ENCODE results near the gene TMEM150A. TPM values are rescaled to one million over a fixed set of nuclear protein-coding genes. Genes with fewer than 3 reads are reported as not detected.

The TMEM150A gene
- total and polyA plus RNA-seq, 9 donors, result 7.7 to 11.7 (median 9.2) TPM

DNA sequence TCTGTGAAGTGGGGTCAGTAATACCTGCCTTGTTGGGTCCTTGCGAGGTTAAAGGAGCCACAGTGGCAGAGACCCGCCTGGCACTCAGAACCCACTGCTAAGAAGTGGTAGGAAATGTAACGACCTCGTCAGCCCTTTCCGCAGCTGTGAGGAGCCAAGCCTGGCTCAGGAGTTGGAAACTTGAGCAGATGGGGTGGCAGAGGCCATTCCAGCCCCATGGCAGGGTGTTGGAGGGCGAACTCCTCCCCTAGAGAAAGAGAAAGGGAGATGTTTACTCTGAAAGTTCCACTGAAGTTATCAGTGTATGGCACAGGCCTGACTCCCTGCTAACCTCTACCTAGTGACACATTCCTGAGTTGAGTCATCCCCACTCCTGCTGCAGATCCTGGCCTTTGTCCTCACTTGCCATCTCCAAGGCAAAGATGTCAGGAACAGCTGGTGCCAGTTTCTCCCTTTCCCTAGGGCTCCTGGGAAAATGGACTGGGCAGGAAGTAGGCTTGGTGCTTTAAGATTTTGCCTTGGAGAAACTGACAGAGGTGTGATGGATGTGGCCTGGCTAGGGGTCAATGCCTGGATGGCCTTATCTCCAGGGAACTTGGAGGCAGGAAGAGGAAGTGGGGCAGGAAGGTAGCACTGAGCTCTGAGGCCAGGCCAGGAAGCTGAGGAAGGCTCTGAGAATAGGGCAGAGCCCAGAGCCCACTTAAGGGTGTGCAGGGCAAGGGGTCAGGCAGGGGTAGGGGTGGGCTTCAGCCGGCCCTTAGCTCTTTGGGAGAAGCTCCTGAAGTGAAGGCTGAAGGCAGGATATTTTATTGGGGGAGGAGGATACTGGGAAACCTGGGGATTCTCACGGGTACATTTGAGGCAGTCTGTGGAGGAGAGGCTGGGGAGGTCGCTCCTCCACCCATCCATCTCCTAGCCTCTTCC, 17.4 kb downstream of the TMEM150A start:
- H3K4me1 ChIP-seq (ENCODE audit: control insufficient read depth, insufficient read depth, low read length), result peaks cover 43% of the 10 kb centered on the region

DNA sequence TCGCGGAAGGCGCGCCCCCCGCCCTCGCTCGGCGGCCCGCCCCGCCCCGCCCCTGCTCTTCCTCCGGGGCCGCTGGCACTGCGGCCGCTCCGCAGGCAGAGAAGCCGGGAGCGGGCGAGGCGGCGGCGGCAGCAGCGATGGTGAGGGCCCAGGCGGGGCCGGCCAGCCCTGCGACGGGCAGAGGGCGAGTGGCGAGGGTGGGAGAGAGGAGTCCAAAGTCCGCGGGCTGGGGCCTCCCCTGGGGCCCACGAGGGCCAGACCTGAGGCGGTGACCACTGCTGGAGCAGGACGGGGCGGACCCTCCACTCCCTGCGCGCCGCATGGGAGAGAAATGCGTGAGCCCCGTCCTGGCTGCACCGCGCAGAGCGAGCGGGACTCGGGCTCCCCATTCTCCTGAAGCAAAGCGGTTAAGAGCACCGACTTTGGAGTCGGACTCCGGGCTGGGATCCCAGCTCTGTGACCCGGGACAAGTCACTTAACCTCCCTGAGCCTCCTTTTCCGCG, 18.1 kb downstream of the TMEM150A start, which contains the start of gene VAMP5:
VAMP5 (plus strand) TSS at position 78 of the 503 bp plus-strand sequence; CDS start at position 138, 60 bp downstream.
- Histone ChIP-seq H3K9me3 (replicated peaks; ENCODE audit: control insufficient read depth, low read depth, low read length) (no peaks in the 10 kb centered on the region), H3K27me3 (ENCODE audit: control insufficient read depth, insufficient read depth, low read length) (no peaks in the 10 kb centered on the region), H3K4me3 (ENCODE audit: low read length) (peak within 1 kb of the TSS; percentile 51), H3K36me3 (ENCODE audit: control insufficient read depth, insufficient read depth, low read length) (no peaks in the 10 kb centered on the region), H3K27ac (ENCODE audit: low read length) (peak within 1 kb of the TSS; percentile 90), H3K4me1 (ENCODE audit: control insufficient read depth, insufficient read depth, low read length) (peaks cover 45% of the 10 kb centered on the region)
- WGBS (ENCODE audit: insufficient coverage), result 4% methylated on average over 47 of the region's 52 CpGs
- peak; percentile 59 for DNase-seq

More for the DNA sequence above, 17.4 kb downstream of the TMEM150A start:
- Histone ChIP-seq H3K4me3 (ENCODE audit: low read length) (peak overlapping the region; percentile 51), H3K9me3 (replicated peaks; ENCODE audit: control insufficient read depth, low read depth, low read length) (no peaks in the 10 kb centered on the region), H3K36me3 (ENCODE audit: control insufficient read depth, insufficient read depth, low read length) (no peaks in the 10 kb centered on the region), H3K27me3 (ENCODE audit: control insufficient read depth, insufficient read depth, low read length) (no peaks in the 10 kb centered on the region), H3K27ac (ENCODE audit: low read length) (peak overlapping the region; percentile 90)
- peak; percentile 54 for DNase-seq
- 55% methylated on average over 4 of the region's 9 CpGs for WGBS (ENCODE audit: insufficient coverage)

DNA sequence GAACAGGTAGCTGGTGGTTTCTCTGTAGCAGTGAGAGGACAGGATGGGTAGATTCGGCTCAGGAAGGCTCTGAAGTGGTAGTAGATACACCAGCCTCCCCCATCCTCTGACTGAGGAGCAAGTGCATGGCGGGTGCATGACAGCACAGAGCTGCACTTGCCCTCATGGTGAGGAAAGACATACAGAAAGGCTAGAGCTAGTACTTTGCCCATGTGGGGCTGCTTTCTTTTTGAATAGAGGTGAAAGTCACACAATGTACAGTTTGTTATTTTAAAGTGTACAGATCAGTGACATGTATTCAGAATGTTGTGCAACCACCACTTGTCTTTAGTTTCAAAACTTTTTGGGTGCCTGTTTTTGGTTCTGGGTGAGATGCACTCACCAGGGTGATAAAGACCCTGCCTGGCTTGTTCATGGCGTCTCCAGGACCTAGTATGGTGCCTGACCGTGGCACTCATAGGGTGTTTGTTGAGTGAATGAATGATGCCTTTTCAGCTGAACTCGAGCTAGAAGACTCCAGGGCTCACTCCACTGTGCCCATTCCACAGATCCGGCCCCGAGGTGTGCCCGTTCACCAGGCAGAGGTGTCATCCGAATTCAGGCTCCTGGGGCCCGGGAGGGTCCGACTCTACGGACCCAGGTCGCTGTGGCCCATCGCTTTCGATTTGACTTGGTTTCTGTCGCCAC, 18.7 kb downstream of the TMEM150A start:
- Histone ChIP-seq H3K9me3 (replicated peaks; ENCODE audit: control insufficient read depth, low read depth, low read length) (no peaks in the 10 kb centered on the region), H3K27me3 (ENCODE audit: control insufficient read depth, insufficient read depth, low read length) (no peaks in the 10 kb centered on the region), H3K27ac (ENCODE audit: low read length) (peak overlapping the region; percentile 60), H3K4me3 (ENCODE audit: low read length) (peak overlapping the region; percentile 51), H3K4me1 (ENCODE audit: control insufficient read depth, insufficient read depth, low read length) (peaks cover 47% of the 10 kb centered on the region), H3K36me3 (ENCODE audit: control insufficient read depth, insufficient read depth, low read length) (no peaks in the 10 kb centered on the region)
- no peak for DNase-seq
- WGBS (ENCODE audit: insufficient coverage), result 13% methylated on average over 12 of the region's 16 CpGs

DNA sequence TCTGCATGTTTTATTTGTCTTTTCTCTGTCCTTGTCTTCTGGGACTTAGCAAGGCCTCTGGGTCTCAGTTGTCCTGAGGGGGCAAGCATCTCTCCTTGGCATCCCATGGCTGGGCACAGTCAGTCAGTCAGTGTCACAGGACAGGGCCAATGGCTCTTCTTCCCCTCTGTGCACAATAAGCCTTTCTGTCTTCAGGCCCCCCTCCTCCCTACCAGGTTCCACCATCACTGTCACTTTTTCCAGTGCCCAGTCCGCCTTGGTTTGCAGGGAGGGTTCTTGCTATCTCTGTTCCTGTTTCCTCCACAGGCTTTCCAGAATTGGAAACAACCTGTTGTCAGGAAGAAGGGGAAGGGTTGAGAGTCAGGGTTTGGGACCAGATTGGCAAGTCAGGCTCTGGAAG, 20.0 kb downstream of the TMEM150A start:
- H3K27me3 ChIP-seq (ENCODE audit: control insufficient read depth, insufficient read depth, low read length), result peaks cover 1% of the 10 kb centered on the region
- no peak overlapping the region for H3K27ac ChIP-seq (ENCODE audit: low read length)
- no peaks in the 10 kb centered on the region for H3K9me3 ChIP-seq (replicated peaks; ENCODE audit: control insufficient read depth, low read depth, low read length)
- WGBS (ENCODE audit: insufficient coverage), result no CpG with 5 or more reads among the region's 1 CpG
- DNase-seq, result no peak
- peaks cover 51% of the 10 kb centered on the region for H3K4me1 ChIP-seq (ENCODE audit: control insufficient read depth, insufficient read depth, low read length)
- H3K36me3 ChIP-seq (ENCODE audit: control insufficient read depth, insufficient read depth, low read length), result no peaks in the 10 kb centered on the region
- no peak overlapping the region for H3K4me3 ChIP-seq (ENCODE audit: low read length)

DNA sequence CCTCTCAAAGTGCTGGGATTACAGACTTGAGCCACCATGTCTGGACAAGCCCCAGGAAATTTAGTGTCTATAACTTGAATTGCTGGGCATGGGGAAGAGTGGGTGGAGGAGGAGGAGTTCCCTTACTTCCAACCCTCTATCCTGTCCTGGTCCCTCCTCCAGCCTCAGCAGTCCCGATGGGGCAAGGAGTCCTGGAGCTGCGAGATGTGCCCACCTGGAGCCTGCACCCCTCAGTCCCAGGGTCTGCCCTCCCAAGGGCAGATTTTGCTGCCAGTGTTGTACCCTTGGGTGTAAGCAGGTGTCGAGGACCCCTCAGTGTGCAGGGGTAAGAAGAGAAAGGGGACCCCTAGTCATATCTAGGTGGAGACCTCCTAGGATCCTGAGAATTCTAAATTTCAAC, 22.3 kb downstream of the TMEM150A start:
- Histone ChIP-seq H3K27me3 (ENCODE audit: control insufficient read depth, insufficient read depth, low read length) (peaks cover 2% of the 10 kb centered on the region), H3K36me3 (ENCODE audit: control insufficient read depth, insufficient read depth, low read length) (no peaks in the 10 kb centered on the region), H3K4me1 (ENCODE audit: control insufficient read depth, insufficient read depth, low read length) (peaks cover 50% of the 10 kb centered on the region), H3K27ac (ENCODE audit: low read length) (no peak overlapping the region), H3K4me3 (ENCODE audit: low read length) (no peak overlapping the region), H3K9me3 (replicated peaks; ENCODE audit: control insufficient read depth, low read depth, low read length) (no peaks in the 10 kb centered on the region)
- no peak for DNase-seq
- 100% methylated on average over 1 of the region's 3 CpGs for WGBS (ENCODE audit: insufficient coverage)

DNA sequence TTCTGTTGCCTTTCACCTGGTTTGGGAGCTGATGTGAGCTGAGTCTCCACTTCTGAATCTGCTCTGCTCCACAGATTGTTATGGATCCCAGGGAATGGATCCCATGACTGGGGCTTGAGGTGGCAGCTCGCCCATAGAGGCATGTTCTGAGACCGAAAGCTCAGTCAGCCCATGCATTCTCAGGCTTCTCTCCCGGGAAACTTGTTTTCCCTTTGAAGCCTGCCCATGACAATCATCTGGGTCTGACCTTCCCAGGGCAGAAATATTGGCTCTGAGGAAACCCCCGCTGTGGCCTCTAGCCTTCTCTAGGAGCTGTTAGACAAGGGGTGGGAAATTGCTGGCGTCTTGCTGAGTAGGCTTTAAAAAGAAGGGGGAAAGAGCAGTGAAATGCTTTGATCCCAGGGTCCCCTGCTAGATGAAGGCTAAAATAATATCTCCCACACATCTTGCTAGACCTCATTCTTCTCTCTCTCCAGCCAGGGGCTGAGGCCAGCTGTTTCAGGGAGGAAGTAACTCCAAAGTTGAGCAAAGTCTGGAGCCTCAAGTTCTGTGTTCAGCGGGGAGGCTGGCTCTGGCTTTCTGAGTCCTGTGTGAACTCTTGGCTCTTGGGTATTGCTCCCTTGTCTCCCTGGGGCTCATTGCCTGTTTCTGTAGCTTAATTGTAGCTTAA, 23.1 kb downstream of the TMEM150A start:
- Histone ChIP-seq H3K36me3 (ENCODE audit: control insufficient read depth, insufficient read depth, low read length) (no peaks in the 10 kb centered on the region), H3K4me3 (ENCODE audit: low read length) (no peak overlapping the region), H3K4me1 (ENCODE audit: control insufficient read depth, insufficient read depth, low read length) (peaks cover 42% of the 10 kb centered on the region), H3K9me3 (replicated peaks; ENCODE audit: control insufficient read depth, low read depth, low read length) (no peaks in the 10 kb centered on the region), H3K27ac (ENCODE audit: low read length) (peak overlapping the region; percentile 88), H3K27me3 (ENCODE audit: control insufficient read depth, insufficient read depth, low read length) (peaks cover 2% of the 10 kb centered on the region)
- peak; percentile 65 for DNase-seq
- 33% methylated on average over 4 of the region's 6 CpGs for WGBS (ENCODE audit: insufficient coverage)

DNA sequence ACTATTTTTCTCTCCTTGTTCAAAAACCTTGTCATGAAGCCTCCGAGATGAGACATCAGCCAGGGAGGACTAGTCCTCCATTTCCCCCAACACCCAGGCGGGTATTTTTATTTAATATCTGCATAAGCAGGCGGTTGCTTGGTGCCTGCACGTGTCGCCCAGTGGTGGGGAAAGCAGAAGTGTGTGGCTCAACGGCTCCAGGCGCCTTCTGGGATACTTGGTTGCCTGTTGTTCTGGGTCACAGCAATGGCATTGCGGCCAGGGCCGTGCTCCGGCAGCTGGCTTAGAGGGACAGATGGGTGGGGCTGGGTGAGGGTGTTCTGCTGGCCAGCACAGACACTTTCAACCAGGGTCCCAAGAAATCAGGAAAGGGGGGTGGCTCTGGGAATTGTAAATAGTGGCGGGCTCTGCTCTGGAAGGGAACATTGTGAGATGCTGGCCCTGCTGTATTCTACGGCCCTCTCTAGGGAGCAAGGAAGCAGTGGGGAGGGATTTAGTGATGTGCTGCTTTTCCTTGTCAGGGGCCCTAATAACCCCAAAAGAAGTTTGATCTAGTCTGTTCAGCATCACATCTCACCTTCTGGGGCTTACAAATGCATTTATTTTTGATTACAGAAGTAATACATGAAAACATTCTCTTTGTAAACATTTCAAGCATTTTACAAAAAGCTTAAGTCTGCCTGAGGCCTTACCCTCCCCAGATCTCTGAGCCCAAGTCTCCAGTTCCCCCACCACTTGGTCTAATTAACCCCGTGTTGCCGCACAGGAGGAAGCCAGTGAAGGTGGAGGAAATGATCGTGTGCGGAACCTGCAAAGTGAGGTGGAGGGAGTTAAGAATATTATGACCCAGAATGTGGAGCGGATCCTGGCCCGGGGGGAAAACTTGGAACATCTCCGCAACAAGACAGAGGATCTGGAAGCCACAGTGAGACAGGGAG, 24.0 kb downstream of the TMEM150A start:
- Histone ChIP-seq H3K27me3 (ENCODE audit: control insufficient read depth, insufficient read depth, low read length) (peaks cover 2% of the 10 kb centered on the region), H3K27ac (ENCODE audit: low read length) (peak overlapping the region; percentile 88), H3K4me1 (ENCODE audit: control insufficient read depth, insufficient read depth, low read length) (peaks cover 40% of the 10 kb centered on the region), H3K9me3 (replicated peaks; ENCODE audit: control insufficient read depth, low read depth, low read length) (no peaks in the 10 kb centered on the region), H3K4me3 (ENCODE audit: low read length) (no peak overlapping the region), H3K36me3 (ENCODE audit: control insufficient read depth, insufficient read depth, low read length) (no peaks in the 10 kb centered on the region)
- peak; percentile 59 for DNase-seq
- 37% methylated on average over 10 of the region's 19 CpGs for WGBS (ENCODE audit: insufficient coverage)

DNA sequence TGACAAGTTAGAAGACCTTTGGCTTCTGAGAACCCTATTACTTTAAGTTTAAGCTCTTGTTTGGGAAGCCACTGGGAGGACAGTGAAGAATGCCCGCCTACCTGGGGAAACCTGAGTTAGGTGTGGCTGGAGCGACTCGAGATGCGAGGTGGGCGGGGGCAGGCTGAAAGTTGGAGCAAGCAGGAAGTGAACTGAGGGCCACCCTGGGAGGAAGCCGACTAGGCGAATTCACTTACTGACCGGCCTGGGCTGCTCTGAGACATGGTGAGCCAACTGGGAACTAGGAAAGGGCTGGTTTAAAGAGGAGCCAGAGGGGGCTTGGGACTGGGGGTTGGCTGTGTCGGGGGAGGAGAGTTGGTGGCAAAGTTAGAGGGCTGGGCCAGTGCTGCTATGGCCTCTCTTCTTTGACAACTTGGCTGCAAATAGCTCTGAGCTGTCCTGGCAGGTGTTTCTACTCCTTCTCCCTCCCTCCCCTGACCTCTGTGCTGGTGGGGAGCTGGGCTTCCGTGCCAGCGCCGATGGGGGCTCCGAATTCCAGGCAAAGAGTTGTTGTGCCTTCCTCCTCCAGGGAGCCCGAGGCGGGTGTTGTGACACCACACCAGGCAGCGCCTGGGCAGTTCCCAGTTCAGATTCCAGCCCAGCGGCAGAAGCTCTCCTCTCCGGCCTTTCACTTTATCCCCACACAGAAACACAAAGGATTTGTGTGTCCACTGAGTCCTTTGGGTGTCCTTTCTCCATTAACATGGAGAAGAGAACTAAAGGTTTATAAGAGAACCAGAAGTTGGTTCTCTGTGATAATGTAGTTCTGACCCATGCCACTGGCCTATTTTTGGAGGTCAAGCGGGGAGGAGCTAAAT, 24.9 kb downstream of the TMEM150A start, which contains the start of gene VAMP8:
VAMP8 (plus strand) TSS at position 201 of the 857 bp plus-strand sequence; CDS start at position 262, 61 bp downstream.
- peak within 1 kb of the TSS; percentile 88 for H3K27ac ChIP-seq (ENCODE audit: low read length)
- H3K27me3 ChIP-seq (ENCODE audit: control insufficient read depth, insufficient read depth, low read length), result peaks cover 2% of the 10 kb centered on the region
- WGBS (ENCODE audit: insufficient coverage), result 35% methylated on average over 9 of the region's 19 CpGs
- H3K9me3 ChIP-seq (replicated peaks; ENCODE audit: control insufficient read depth, low read depth, low read length), result no peaks in the 10 kb centered on the region
- H3K4me3 ChIP-seq (ENCODE audit: low read length), result peak within 1 kb of the TSS; percentile 25
- H3K4me1 ChIP-seq (ENCODE audit: control insufficient read depth, insufficient read depth, low read length), result peaks cover 40% of the 10 kb centered on the region
- no peaks in the 10 kb centered on the region for H3K36me3 ChIP-seq (ENCODE audit: control insufficient read depth, insufficient read depth, low read length)
- DNase-seq, result peak; percentile 51
